Astrocyte of the cerebellum (primary cell): ENCODE measurements around the gene EYA4.
"Not testable (repeated sequence)": the region's sequence is repeated elsewhere in the genome, so short reads cannot be mapped to it uniquely, and the experiment has no call there.

Experiments used
- DNase-seq: peaks from one replicate; pipeline ENCODE4 v3.0.0-alpha.2; 2011; ENCODE audit warnings: low read depth
- H3K4me3 ChIP-seq: 2 replicates; pipeline ENCODE4 v1.5.1; 2011; ENCODE audit warnings: mild to moderate bottlenecking, low read depth, low read length, moderate library complexity
- in situ Hi-C: cut with HindIII; loops from 2 replicates; pipeline ENCODE4 v1.10.0; 2017; ENCODE audit warnings: low sequenced_read_pairs
- TF ChIP-seq, protein P1 (sequence below): IDR thresholded peaks from 2 replicates; pipeline ENCODE4 v1.5.1; 2012; ENCODE audit warnings: low read length, low read depth, moderate library complexity, mild to moderate bottlenecking; ENCODE audit errors: missing control alignments

Gene EYA4

DNA sequence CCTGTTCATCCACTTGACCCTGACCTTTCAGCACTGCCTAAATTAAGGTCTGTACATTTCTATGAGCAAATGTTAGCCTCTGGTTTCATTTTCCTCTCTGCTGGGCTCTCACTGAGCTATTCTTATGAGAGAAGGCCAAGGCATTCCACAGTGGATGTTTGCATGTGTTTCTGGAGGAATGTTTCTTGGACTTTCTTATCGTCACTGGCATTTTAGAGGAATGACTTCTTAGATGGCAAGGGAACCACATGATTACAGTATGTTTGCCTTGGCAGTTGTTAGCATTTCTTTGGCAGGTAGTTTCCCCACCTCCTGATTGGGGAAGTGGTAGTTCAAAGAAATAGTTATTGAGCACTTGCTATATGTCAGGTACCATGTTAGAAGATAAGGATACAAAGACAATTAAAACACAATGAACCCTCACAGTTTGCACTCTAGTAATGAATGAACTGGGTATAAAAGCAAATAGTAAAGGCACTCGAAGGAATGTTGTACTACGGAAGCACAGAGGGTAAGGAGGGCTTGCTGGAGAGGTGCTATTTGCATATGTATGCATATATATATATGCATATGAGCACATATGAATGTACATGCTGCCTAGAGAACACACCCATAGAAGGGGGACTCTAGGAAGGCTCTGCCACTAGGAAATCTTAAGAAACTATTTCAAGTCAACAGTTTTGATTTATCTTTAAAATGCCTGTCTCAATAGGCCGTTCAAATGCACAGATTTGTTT lies 307.4 kb downstream of the EYA4 start:
- H3K4me3 ChIP-seq: no peak overlapping the region
- peak; percentile 69 for DNase-seq
- in situ Hi-C loops: no loop called here
- TF ChIP-seq, protein P1, sequence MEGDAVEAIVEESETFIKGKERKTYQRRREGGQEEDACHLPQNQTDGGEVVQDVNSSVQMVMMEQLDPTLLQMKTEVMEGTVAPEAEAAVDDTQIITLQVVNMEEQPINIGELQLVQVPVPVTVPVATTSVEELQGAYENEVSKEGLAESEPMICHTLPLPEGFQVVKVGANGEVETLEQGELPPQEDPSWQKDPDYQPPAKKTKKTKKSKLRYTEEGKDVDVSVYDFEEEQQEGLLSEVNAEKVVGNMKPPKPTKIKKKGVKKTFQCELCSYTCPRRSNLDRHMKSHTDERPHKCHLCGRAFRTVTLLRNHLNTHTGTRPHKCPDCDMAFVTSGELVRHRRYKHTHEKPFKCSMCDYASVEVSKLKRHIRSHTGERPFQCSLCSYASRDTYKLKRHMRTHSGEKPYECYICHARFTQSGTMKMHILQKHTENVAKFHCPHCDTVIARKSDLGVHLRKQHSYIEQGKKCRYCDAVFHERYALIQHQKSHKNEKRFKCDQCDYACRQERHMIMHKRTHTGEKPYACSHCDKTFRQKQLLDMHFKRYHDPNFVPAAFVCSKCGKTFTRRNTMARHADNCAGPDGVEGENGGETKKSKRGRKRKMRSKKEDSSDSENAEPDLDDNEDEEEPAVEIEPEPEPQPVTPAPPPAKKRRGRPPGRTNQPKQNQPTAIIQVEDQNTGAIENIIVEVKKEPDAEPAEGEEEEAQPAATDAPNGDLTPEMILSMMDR: no peak

- H3K4me3 ChIP-seq: no peak overlapping the region
- TF ChIP-seq, protein P1: no peak
- in situ Hi-C loops: no loop called here
- DNase-seq: no peak
These were observed 308.2 kb downstream of the EYA4 start for GRCh38 chr6:133549371-133549801.

DNA sequence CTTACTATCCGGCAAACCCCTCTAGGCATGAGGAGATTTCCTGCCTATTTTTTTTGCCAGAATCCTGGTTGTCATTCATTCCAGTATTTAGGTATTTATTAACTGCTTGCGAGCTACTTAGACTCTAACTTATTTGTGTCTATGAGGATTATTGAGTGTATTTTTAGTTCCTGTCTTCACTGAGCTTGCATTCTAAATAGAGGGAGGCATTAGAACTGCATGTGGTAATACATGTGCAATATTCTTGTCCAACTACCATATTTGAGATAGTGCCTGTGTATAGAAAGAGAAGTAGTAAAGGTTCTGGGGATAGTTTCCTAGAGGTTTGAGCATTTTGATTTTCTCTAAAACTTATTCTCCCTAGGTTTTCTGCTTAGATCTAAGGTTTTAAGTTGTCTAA lies 308.9 kb downstream of the EYA4 start:
- in situ Hi-C loops: no loop called here
- no peak for DNase-seq

GRCh38 chr6:133551436-133551835 lies 310.3 kb downstream of the EYA4 start:
- TF ChIP-seq, protein P1: peak; percentile 32
- in situ Hi-C loops: no loop called here
- H3K4me3 ChIP-seq: no peak overlapping the region
- no peak for DNase-seq

More for the DNA sequence above, 308.9 kb downstream of the EYA4 start:
- H3K4me3 ChIP-seq: no peak overlapping the region
- TF ChIP-seq, protein P1: no peak

GRCh38 chr6:133551847-133552341 lies 310.7 kb downstream of the EYA4 start:
- no peak overlapping the region for H3K4me3 ChIP-seq
- in situ Hi-C loops: no loop called here
- peak; percentile 98 for DNase-seq
- TF ChIP-seq, protein P1: no peak

GRCh38 chr6:133553652-133554051 lies 312.5 kb downstream of the EYA4 start:
- peak; percentile 70 for DNase-seq
- no peak overlapping the region for H3K4me3 ChIP-seq
- TF ChIP-seq, protein P1: peak; percentile 67

DNA sequence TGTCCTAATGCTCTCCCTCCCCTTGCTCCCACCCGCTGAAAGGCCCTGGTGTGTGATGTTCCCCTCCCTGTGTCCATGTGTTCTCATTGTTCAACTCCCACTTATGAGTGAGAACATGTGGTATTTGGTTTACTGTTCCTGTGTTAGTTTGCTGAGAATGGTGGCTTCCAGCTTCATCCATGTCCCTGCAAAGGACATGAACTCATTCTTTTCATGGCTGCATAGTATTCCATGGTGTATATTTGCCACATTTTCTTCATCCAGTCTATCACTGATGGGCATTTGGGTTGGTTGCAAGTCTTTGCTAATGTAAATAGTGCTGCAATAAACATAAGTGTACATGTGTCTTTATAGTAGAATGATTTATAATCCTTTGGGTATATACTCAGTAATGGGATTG lies 313.0 kb downstream of the EYA4 start:
- in situ Hi-C loops: not testable (repeated sequence)

More at GRCh38 chr6:133553652-133554051, 312.5 kb downstream of the EYA4 start:
- in situ Hi-C loops: no loop called here

More for the DNA sequence above, 313.0 kb downstream of the EYA4 start:
- H3K4me3 ChIP-seq, DNase-seq: not testable (repeated sequence)
